K562 (cell line): ENCODE results near the gene ATL3. TPM values are rescaled to one million over a fixed set of nuclear protein-coding genes. Genes with fewer than 3 reads are reported as not detected.

Experiments
- ADNP ChIP-seq: fragments of 200-800 bp; sonication (Bioruptor generic); IDR thresholded peaks from 2 replicates; pipeline ENCODE4 v1.6.1; 2016; ENCODE audit warnings: missing genetic modification characterization, missing compliant biosample characterization
- ARID3B ChIP-seq: fragments of 250-450 bp; sonication (Bioruptor Pico); IDR thresholded peaks from 2 replicates; pipeline ENCODE4 v1.4.0; 2020; ENCODE audit warnings: borderline replicate concordance
- CBFB ChIP-seq: sonication (generic); formaldehyde crosslinking; IDR thresholded peaks from 2 replicates; pipeline ENCODE4 v1.4.0; 2020; ENCODE audit warnings: mild to moderate bottlenecking, missing genetic modification reagents
- CC2D1A ChIP-seq: fragments of 450-650 bp; IDR thresholded peaks from 2 replicates; pipeline ENCODE4 v1.6.1; 2017; ENCODE audit warnings: mild to moderate bottlenecking
- ELK3 ChIP-seq: fragments of 450-650 bp; formaldehyde crosslinking; IDR thresholded peaks from 2 replicates; pipeline ENCODE4 v1.4.0; 2020; ENCODE audit warnings: mild to moderate bottlenecking
- HINFP ChIP-seq: fragments of 450-650 bp; conservative IDR thresholded peaks from 2 replicates; pipeline ENCODE4 v1.6.1; 2016; ENCODE audit warnings: missing genetic modification characterization, low read depth, mild to moderate bottlenecking, control low read depth, missing compliant biosample characterization
- KLF6 ChIP-seq: fragments of 250-450 bp; sonication (Bioruptor Pico); IDR thresholded peaks from 2 replicates; pipeline ENCODE4 v1.4.0; 2020; ENCODE audit warnings: mild to moderate bottlenecking, moderate library complexity, borderline replicate concordance
- MAX ChIP-seq: sonication (generic); formaldehyde crosslinking; IDR thresholded peaks from 2 replicates; pipeline ENCODE4 v1.9.0; 2022; ENCODE audit warnings: mild to moderate bottlenecking, missing genetic modification reagents
- PRPF4 ChIP-seq: fragments of 200-400 bp; formaldehyde crosslinking; IDR thresholded peaks from one replicate; pipeline ENCODE4 v1.6.1; 2017; ENCODE audit warnings: low read length, low read depth, mild to moderate bottlenecking; ENCODE audit not compliant: insufficient read depth, poor library complexity, severe bottlenecking
- SRSF7 ChIP-seq: fragments of 200-400 bp; formaldehyde crosslinking; optimal IDR thresholded peaks from 2 replicates; pipeline ENCODE3; 2017; ENCODE audit warnings: mild to moderate bottlenecking, low read depth, low read length
- TARDBP ChIP-seq: fragments of 450-650 bp; IDR thresholded peaks from 2 replicates; pipeline ENCODE4 v1.6.1; 2016
- TSHZ1 ChIP-seq: fragments of 250-450 bp; sonication (Bioruptor Pico); IDR thresholded peaks from 2 replicates; pipeline ENCODE4 v1.4.0; 2020; ENCODE audit warnings: mild to moderate bottlenecking, moderate library complexity
- ZNF165 ChIP-seq: fragments of 250-450 bp; sonication (Bioruptor Pico); IDR thresholded peaks from 2 replicates; pipeline ENCODE4 v1.4.0; 2020; ENCODE audit warnings: borderline replicate concordance
- ZNF316 ChIP-seq: fragments of 450-650 bp; IDR thresholded peaks from 2 replicates; pipeline ENCODE4 v1.6.1; 2016
- ZNF445 ChIP-seq: fragments of 250-450 bp; sonication (Bioruptor Pico); IDR thresholded peaks from 2 replicates; pipeline ENCODE4 v1.4.0; 2020; ENCODE audit warnings: low read depth, mild to moderate bottlenecking, moderate library complexity
- ZNF589 ChIP-seq: fragments of 200-800 bp; sonication (Bioruptor generic); IDR thresholded peaks from 2 replicates; pipeline ENCODE4 v1.6.1; 2016; ENCODE audit warnings: low read depth, missing genetic modification characterization, missing compliant biosample characterization
- ZNF77 ChIP-seq: fragments of 250-450 bp; sonication (Bioruptor Pico); IDR thresholded peaks from 2 replicates; pipeline ENCODE4 v1.5.0; 2020
- ZNF830 ChIP-seq: fragments of 250-450 bp; sonication (Bioruptor Pico); IDR thresholded peaks from 2 replicates; pipeline ENCODE4 v1.5.0; 2021; ENCODE audit warnings: mild to moderate bottlenecking
- ZSCAN32 ChIP-seq: fragments of 450-650 bp; formaldehyde crosslinking; IDR thresholded peaks from 2 replicates; pipeline ENCODE4 v1.4.0; 2020; ENCODE audit warnings: mild to moderate bottlenecking, moderate library complexity
- polyA plus RNA-seq, 8 experiments: library from polyadenylated mRNA; depleted of rRNA in 4 of 8; stranded (reverse) in 5 of 8; unstranded in 3 of 8; fragments of >200 nt; fragmentation: Nextera tagmentation in 2 of 8; fragmentation: Illumina TruSeq in 1 of 8; extraction: Ambion mirVana in 2 of 8; extraction: Trizol in 1 of 8; gene quantifications; 2 replicates each; pipeline versions ENCODE4 v1.2.1 to v1.2.3, GENCODE V29; 2011 to 2014; ENCODE audit warnings: inconsistent platforms in 1 of 8, missing spikeins in 1 of 8
- total RNA-seq, 7 experiments: library from RNA; depleted of rRNA in 6 of 7; stranded (reverse); fragments of >200 nt in 6 of 7; fragmentation: Illumina TruSeq in 2 of 7; extraction: Trizol in 2 of 7; gene quantifications; 2 replicates each; pipeline versions ENCODE4 v1.2.1 to v1.2.3, GENCODE V29; 2011 to 2021; ENCODE audit warnings: low replicate concordance in 1 of 7

ATL3 gene
- total and polyA plus RNA-seq, 9 of the 15 experiments (the other 6 are each of a cell fraction or from before 2014, with no cell fraction given) = 18.2 to 39.8 (median 23.9) TPM

- TF ChIP-seq TSHZ1 (CRISPR knock-in tag) (no peak), MAX (CRISPR knock-in tag) (peak; percentile 100), CC2D1A (no peak), KLF6 (peak; percentile 37; the same call in 1 of the 2 replicates), ZNF316 (no peak), ZNF830 (no peak), ARID3B (CRISPR knock-in tag) (peak; percentile 66; the same call in 1 of the 2 replicates), ZNF77 (no peak), ZSCAN32 (CRISPR knock-in tag) (no peak), TARDBP (peak; percentile 82), ZNF589 (CRISPR knock-in tag) (peak; percentile 73; the same call in 1 of the 2 replicates), SRSF7 (no peak), ADNP (tag) (no peak), ELK3 (no peak), HINFP (tag) (no peak), ZNF445 (no peak), PRPF4 (no peak), ZNF165 (CRISPR knock-in tag) (no peak), CBFB (CRISPR knock-in tag) (peak; percentile 100)
These were observed at the start of gene ATL3 (continued) for GRCh38 chr11:63671322-63672155.
